Measurements from ENCODE around the gene SLC24A4.

Gene SLC24A4

DNA sequence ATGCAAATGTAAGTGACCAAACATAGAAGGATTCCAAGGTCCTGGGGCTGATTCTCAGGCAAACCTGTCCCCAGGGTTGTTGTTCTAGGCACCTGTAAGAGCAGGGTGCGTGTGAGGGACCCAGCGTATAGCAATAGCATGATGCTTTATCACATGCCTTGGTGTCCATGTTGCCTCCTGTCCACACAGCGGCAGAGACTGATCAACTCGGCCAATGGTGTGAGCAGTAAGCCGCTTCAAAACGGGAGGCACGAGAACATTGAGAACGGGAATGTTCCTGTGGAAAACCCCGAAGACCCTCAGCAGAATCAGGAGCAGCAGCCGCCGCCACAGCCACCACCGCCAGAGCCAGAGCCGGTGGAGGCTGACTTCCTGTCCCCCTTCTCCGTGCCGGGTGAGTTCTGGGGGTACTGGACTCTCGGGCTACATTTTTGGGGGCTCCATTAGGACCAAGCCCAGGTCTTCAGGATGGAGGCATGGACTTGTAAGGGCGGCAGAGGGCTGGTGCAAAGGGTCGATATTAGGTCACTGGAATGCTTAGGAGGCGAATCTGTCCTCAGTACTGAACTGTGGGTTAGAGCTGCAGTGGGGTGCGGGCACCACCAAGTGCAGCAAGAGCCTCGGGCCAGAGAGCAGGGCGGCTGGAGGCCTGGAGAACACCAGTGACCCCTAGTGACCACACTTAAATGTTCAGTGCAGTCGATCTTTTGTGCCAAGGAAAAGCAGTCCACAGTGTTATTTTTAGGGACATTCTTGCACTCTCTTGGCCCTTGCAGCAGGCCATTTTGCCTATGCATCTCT, 133.4 kb downstream of the SLC24A4 start:
- no peaks in the 10 kb centered on the region for H3K27me3 ChIP-seq (ENCODE audit: insufficient read depth, poor library complexity, severe bottlenecking)
- no peak overlapping the region for H3K4me3 ChIP-seq (replicated peaks; ENCODE audit: insufficient read depth, low read length)
- TF ChIP-seq, protein P1, sequence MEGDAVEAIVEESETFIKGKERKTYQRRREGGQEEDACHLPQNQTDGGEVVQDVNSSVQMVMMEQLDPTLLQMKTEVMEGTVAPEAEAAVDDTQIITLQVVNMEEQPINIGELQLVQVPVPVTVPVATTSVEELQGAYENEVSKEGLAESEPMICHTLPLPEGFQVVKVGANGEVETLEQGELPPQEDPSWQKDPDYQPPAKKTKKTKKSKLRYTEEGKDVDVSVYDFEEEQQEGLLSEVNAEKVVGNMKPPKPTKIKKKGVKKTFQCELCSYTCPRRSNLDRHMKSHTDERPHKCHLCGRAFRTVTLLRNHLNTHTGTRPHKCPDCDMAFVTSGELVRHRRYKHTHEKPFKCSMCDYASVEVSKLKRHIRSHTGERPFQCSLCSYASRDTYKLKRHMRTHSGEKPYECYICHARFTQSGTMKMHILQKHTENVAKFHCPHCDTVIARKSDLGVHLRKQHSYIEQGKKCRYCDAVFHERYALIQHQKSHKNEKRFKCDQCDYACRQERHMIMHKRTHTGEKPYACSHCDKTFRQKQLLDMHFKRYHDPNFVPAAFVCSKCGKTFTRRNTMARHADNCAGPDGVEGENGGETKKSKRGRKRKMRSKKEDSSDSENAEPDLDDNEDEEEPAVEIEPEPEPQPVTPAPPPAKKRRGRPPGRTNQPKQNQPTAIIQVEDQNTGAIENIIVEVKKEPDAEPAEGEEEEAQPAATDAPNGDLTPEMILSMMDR (IDR thresholded peaks at IDR 0.05; ENCODE audit: insufficient read depth, low read length) = peak; percentile 89
- TF ChIP-seq SPI1 (IDR thresholded peaks at IDR 0.05; ENCODE audit: borderline replicate concordance, low read depth) = no peak
- no peak overlapping the region for H3K27ac ChIP-seq (replicated peaks)
- peak; percentile 62 to 80 for DNase-seq (ENCODE audit: low read depth in 1 of 2, low spot score in 1 of 2)

DNA sequence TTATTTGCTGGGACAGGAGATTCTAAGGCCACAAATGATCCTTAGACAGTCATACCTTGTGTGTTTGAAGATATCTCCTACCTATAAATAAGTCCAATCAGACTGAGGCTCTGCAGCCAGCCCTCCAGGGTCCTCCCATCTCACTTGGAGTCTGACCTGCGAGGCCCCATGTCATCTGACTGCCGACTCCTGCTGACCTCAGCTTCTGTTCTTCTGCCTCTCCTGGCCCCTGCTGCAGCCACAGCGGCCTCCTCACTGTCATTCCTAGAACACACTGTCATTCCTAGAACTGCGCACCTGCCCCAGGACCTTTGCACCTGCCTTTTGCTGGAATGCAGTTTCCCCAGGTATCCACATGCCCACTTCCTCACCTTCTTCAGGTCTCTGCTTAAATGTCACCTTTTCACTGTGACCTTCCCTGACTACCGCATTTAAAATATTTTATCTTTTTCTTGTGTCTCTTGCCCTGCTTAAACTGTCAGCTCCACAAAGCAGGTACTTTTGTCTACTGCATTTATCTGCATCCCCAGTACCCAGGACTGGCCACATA, 134.1 kb downstream of the SLC24A4 start:
- TF ChIP-seq, protein P1 (IDR thresholded peaks at IDR 0.05; ENCODE audit: insufficient read depth, low read length) = no peak
- TF ChIP-seq POLR2AphosphoS5 (IDR thresholded peaks at IDR 0.05; ENCODE audit: low read depth) = no peak
- TF ChIP-seq SPI1 (IDR thresholded peaks at IDR 0.05; ENCODE audit: borderline replicate concordance, low read depth) = no peak
- no peak for TF ChIP-seq GABPA (IDR thresholded peaks at IDR 0.05; ENCODE audit: low read depth)
- TF ChIP-seq, protein P2, sequence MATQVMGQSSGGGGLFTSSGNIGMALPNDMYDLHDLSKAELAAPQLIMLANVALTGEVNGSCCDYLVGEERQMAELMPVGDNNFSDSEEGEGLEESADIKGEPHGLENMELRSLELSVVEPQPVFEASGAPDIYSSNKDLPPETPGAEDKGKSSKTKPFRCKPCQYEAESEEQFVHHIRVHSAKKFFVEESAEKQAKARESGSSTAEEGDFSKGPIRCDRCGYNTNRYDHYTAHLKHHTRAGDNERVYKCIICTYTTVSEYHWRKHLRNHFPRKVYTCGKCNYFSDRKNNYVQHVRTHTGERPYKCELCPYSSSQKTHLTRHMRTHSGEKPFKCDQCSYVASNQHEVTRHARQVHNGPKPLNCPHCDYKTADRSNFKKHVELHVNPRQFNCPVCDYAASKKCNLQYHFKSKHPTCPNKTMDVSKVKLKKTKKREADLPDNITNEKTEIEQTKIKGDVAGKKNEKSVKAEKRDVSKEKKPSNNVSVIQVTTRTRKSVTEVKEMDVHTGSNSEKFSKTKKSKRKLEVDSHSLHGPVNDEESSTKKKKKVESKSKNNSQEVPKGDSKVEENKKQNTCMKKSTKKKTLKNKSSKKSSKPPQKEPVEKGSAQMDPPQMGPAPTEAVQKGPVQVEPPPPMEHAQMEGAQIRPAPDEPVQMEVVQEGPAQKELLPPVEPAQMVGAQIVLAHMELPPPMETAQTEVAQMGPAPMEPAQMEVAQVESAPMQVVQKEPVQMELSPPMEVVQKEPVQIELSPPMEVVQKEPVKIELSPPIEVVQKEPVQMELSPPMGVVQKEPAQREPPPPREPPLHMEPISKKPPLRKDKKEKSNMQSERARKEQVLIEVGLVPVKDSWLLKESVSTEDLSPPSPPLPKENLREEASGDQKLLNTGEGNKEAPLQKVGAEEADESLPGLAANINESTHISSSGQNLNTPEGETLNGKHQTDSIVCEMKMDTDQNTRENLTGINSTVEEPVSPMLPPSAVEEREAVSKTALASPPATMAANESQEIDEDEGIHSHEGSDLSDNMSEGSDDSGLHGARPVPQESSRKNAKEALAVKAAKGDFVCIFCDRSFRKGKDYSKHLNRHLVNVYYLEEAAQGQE (IDR thresholded peaks at IDR 0.05; ENCODE audit: insufficient replicate concordance, low read depth) = no peak
- Histone ChIP-seq H3K27ac (replicated peaks) (no peak overlapping the region), H3K4me3 (replicated peaks; ENCODE audit: insufficient read depth, low read length) (no peak overlapping the region), H3K27me3 (ENCODE audit: insufficient read depth, poor library complexity, severe bottlenecking) (no peaks in the 10 kb centered on the region)
- no peak for DNase-seq (ENCODE audit: low read depth in 1 of 2, low spot score in 1 of 2)

DNA sequence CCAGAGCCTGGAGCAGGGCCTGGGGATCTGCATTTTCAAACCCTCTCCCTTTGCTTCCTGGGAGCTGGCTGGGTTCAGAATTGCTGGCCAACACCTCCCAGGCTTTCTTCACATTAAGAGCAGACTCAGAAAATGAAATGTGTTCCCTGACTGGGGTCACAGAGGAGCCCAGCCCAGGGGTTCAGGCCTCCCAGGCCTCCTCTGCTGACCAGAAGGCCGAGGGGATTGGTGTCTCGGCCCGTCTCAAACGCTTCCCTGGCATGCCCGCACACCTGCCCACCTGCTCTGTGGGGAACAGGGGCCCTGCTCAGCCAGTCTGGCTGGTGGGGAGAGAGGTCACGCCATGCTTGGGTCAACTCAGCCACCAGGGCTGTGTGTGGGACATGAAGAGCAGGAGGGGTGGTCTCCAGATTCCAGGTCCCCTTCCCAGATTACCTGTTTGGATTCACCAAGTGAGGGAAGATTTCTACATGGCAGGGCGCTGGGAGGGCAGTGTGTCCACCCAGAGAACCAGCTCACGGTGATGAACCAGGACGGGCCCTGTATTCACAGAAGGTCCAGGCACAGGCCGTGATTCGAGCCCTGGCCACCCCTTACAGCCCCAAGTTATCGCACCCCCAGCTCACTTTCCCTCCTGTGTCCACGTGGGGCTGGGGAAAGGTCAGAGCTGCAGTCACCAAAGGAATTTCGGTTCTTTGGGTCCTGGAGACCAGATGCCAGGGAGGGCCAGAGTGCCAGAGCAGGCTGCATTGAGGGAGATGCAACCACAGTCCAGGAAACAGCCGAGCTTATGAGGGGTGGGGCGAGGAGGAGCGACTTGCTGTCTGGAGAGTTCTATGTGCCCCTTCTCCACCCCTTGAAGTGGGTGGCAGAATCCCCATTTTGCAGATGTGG, 135.4 kb downstream of the SLC24A4 start:
- Histone ChIP-seq H3K4me3 (replicated peaks; ENCODE audit: insufficient read depth, low read length) (no peak overlapping the region), H3K27ac (replicated peaks) (no peak overlapping the region), H3K27me3 (ENCODE audit: insufficient read depth, poor library complexity, severe bottlenecking) (no peaks in the 10 kb centered on the region)
- no peak for TF ChIP-seq POLR2AphosphoS5 (IDR thresholded peaks at IDR 0.05; ENCODE audit: low read depth)
- TF ChIP-seq, protein P1 (IDR thresholded peaks at IDR 0.05; ENCODE audit: insufficient read depth, low read length) = no peak
- TF ChIP-seq, protein P2 (IDR thresholded peaks at IDR 0.05; ENCODE audit: insufficient replicate concordance, low read depth) = no peak
- TF ChIP-seq GABPA (IDR thresholded peaks at IDR 0.05; ENCODE audit: low read depth) = no peak
- no peak for TF ChIP-seq SPI1 (IDR thresholded peaks at IDR 0.05; ENCODE audit: borderline replicate concordance, low read depth)
- DNase-seq (ENCODE audit: low read depth in 1 of 2, low spot score in 1 of 2) = no peak
